DND-41 (cell line): ENCODE measurements around the gene C6orf132.
A peak's percentile ranks its signal among the peaks of the same experiment; 100 is the strongest.

Experiments
- ATAC-seq: fragments of 200-7000 bp; cut with Tn5 transposase; 3 replicates; pipeline ENCODE4 v1.9.1; 2021; ENCODE audit warnings: low read depth; ENCODE audit not compliant: insufficient read depth
- DNase-seq: peaks from one replicate; pipeline ENCODE4 v3.0.0-alpha.2; 2020
- H2AFZ ChIP-seq: 2 replicates; pipeline ENCODE4 v1.6.0; 2012; ENCODE audit warnings: low read depth, low read length
- H3K27ac ChIP-seq: 2 replicates; pipeline ENCODE4 v1.5.1; 2012; ENCODE audit warnings: low read length, inconsistent platforms
- H3K27me3 ChIP-seq: fragments of 200-600 bp; sonication (generic); 2 replicates; pipeline ENCODE4 v1.6.0; 2012; ENCODE audit warnings: low read length, mild to moderate bottlenecking, inconsistent platforms; ENCODE audit not compliant: insufficient read depth, poor library complexity
- H3K36me3 ChIP-seq: 2 replicates; pipeline ENCODE4 v1.5.1; 2012; ENCODE audit warnings: low read length, inconsistent platforms; ENCODE audit not compliant: insufficient read depth
- H3K4me1 ChIP-seq: 2 replicates; pipeline ENCODE4 v1.5.1; 2012; ENCODE audit warnings: mild to moderate bottlenecking, low read length; ENCODE audit not compliant: insufficient read depth
- H3K4me2 ChIP-seq: 2 replicates; pipeline ENCODE4 v1.6.0; 2012; ENCODE audit warnings: mild to moderate bottlenecking, moderate library complexity, low read length, inconsistent platforms; ENCODE audit not compliant: insufficient read depth
- H3K4me3 ChIP-seq, 2 experiments: fragments of 200-600 bp in 1 of 2; shearing (Covaris generic) in 1 of 2; 2 replicates each; pipeline ENCODE4 v1.5.1; 2012 to 2016; ENCODE audit warnings: inconsistent platforms in 2 of 2, low read length in 2 of 2, mild to moderate bottlenecking in 2 of 2, low read depth in 1 of 2, moderate library complexity in 1 of 2
- H3K79me2 ChIP-seq: 2 replicates; pipeline ENCODE4 v1.6.0; 2012; ENCODE audit warnings: low read length, inconsistent platforms; ENCODE audit not compliant: insufficient read depth
- H3K9ac ChIP-seq: 2 replicates; pipeline ENCODE4 v1.6.0; 2012; ENCODE audit warnings: low read depth, mild to moderate bottlenecking, inconsistent platforms, low read length, moderate library complexity
- H3K9me3 ChIP-seq: 2 replicates; pipeline ENCODE4 v1.5.1; 2012; ENCODE audit warnings: low read length, moderate library complexity, mild to moderate bottlenecking, inconsistent platforms; ENCODE audit not compliant: insufficient read depth, severe bottlenecking
- H4K20me1 ChIP-seq: 2 replicates; pipeline ENCODE4 v1.6.0; 2012; ENCODE audit warnings: low read length; ENCODE audit not compliant: insufficient read depth
- EZH2 ChIP-seq: IDR thresholded peaks from 3 replicates; pipeline ENCODE4 v1.6.1; 2012; ENCODE audit warnings: borderline replicate concordance, low read depth, mild to moderate bottlenecking, moderate library complexity, low read length, inconsistent platforms; ENCODE audit not compliant: severe bottlenecking
- TF ChIP-seq, protein P1 (sequence below): IDR thresholded peaks from 2 replicates; pipeline ENCODE4 v1.5.1; 2012; ENCODE audit warnings: borderline replicate concordance, low read length, moderate library complexity, mild to moderate bottlenecking; ENCODE audit not compliant: poor library complexity, severe bottlenecking; ENCODE audit errors: extremely low read depth

Gene C6orf132

DNA sequence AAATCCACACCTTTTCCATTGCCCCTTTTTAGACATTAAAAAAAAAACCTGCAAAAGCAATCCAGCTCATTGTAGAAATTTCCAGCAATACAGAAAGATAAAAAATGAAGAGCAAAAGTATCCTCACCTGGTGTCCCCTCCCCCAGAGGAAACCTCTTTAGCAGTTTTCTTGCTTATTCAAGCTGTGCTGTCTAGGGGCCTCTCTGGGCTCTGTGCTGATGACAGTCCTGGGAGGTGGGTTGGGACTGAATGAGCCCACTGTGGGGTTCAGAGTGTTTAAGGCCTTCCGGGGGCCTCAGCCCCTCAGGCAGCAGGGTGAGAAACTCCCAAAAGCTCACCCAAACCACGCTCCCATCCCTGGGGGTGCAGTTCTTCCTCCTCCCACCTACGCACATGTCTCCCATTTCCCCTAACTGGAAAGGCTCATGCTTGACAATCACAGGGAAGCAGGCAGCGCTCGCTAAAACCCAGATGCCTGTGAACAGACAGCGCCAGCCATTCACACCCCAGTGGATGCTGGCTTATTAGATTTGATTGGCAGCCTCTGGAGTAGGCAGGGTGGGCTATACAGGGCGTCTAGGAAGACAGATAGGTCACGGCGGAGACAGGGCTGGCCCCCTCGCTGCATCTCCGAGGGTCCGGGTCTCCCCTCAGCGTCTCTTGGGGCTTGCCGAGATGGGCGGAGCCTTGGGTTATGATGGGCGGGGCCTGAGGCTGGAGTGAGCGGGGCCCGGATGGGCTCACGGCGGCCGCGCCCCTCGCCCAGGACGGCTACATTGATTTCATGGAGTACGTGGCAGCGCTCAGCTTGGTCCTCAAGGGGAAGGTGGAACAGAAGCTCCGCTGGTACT, 35.3 kb upstream of the C6orf132 start:
- no peak overlapping the region for H3K27ac ChIP-seq
- H3K4me1 ChIP-seq = no peaks in the 10 kb centered on the region
- ATAC-seq = no peak
- H3K27me3 ChIP-seq = no peaks in the 10 kb centered on the region
- H4K20me1 ChIP-seq = no peaks in the 10 kb centered on the region
- no peaks in the 10 kb centered on the region for H3K9me3 ChIP-seq
- no peak overlapping the region for H2AFZ ChIP-seq
- no peak overlapping the region for H3K9ac ChIP-seq
- TF ChIP-seq, protein P1, sequence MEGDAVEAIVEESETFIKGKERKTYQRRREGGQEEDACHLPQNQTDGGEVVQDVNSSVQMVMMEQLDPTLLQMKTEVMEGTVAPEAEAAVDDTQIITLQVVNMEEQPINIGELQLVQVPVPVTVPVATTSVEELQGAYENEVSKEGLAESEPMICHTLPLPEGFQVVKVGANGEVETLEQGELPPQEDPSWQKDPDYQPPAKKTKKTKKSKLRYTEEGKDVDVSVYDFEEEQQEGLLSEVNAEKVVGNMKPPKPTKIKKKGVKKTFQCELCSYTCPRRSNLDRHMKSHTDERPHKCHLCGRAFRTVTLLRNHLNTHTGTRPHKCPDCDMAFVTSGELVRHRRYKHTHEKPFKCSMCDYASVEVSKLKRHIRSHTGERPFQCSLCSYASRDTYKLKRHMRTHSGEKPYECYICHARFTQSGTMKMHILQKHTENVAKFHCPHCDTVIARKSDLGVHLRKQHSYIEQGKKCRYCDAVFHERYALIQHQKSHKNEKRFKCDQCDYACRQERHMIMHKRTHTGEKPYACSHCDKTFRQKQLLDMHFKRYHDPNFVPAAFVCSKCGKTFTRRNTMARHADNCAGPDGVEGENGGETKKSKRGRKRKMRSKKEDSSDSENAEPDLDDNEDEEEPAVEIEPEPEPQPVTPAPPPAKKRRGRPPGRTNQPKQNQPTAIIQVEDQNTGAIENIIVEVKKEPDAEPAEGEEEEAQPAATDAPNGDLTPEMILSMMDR = no peak
- no peak for TF ChIP-seq EZH2
- DNase-seq = no peak
- no peaks in the 10 kb centered on the region for H3K79me2 ChIP-seq
- H3K4me3 ChIP-seq = no peak overlapping the region
- H3K36me3 ChIP-seq = no peaks in the 10 kb centered on the region
- H3K4me2 ChIP-seq = no peak overlapping the region

DNA sequence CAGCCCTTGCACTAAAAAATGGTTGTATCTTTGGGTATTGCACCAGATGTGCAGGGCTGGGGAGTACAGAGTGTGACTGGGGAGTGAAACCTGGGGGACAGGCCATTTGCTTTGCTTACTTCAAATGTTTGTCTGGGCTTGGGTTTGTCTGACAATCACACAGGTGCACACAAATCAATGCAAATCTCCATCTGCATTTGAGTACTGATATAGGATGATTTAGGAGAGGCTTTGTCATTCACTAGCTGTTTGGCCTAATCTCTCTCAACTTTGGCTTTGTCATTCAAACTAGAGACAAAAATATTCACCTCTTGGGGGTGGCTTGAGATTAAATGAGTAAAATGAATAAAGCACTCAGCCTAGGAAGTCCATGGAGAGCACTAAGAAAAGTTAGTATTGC, 34.6 kb upstream of the C6orf132 start:
- Histone ChIP-seq H3K4me2 (no peak overlapping the region), H3K36me3 (no peaks in the 10 kb centered on the region), H3K9ac (no peak overlapping the region), H3K9me3 (no peaks in the 10 kb centered on the region), H2AFZ (no peak overlapping the region), H4K20me1 (no peaks in the 10 kb centered on the region), H3K27ac (no peak overlapping the region), H3K4me1 (no peaks in the 10 kb centered on the region), H3K79me2 (no peaks in the 10 kb centered on the region), H3K27me3 (no peaks in the 10 kb centered on the region), H3K4me3 (no peak overlapping the region)
- ATAC-seq (no peak), DNase-seq (no peak)
- TF ChIP-seq, protein P1 = no peak
- no peak for TF ChIP-seq EZH2

DNA sequence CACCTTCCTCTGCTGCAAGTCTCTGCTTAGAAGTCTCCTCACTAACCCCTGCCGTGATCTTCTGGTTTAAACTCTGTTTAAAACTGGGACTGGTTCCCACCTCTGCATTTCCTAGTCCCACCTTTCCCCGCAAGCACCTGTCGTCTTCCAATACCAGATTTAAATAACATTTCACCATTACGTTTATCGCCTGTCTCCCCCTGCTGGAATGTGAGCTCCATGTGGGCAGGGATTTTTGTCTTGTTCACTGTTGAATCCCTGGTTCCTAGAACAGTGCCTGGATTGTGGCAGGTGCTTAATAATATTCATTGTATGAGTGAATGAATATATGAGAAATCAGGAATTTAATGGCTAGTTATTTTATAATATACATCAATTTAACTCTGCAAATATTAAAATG, 33.4 kb upstream of the C6orf132 start:
- no peaks in the 10 kb centered on the region for H3K9me3 ChIP-seq
- H3K4me1 ChIP-seq = no peaks in the 10 kb centered on the region
- no peaks in the 10 kb centered on the region for H3K27me3 ChIP-seq
- H2AFZ ChIP-seq = no peak overlapping the region
- no peaks in the 10 kb centered on the region for H4K20me1 ChIP-seq
- no peak overlapping the region for H3K27ac ChIP-seq
- H3K4me2 ChIP-seq = no peak overlapping the region
- no peaks in the 10 kb centered on the region for H3K79me2 ChIP-seq
- no peak overlapping the region for H3K9ac ChIP-seq
- TF ChIP-seq, protein P1 = peak; percentile 52
- TF ChIP-seq EZH2 = no peak
- no peak for ATAC-seq
- H3K4me3 ChIP-seq = no peak overlapping the region
- DNase-seq = peak; percentile 9
- H3K36me3 ChIP-seq = no peaks in the 10 kb centered on the region
